ENCODE results near the gene RIMS3.

RIMS3 gene

GRCh38 chr1:40653851-40654537 lies 11.5 kb downstream of the RIMS3 start:
- Histone ChIP-seq H3K27ac (ENCODE audit: low read depth, low read length) (no peak overlapping the region), H3K9ac (ENCODE audit: low read depth in 1 of 2, low read length in 2 of 2) (no peak overlapping the region), H3K36me3 (ENCODE audit: control insufficient read depth in 1 of 2, insufficient read depth in 2 of 2, low read length in 2 of 2) (no peaks in the 10 kb centered on the region), H3K9me3 (ENCODE audit: control insufficient read depth in 1 of 2, low read length in 2 of 2) (no peaks in the 10 kb centered on the region), H3K4me1 (ENCODE audit: control insufficient read depth in 1 of 2, insufficient read depth in 2 of 2, low read length in 2 of 2) (no peaks in the 10 kb centered on the region), H3K27me3 (ENCODE audit: control insufficient read depth in 1 of 2, insufficient read depth in 2 of 2, low read length in 2 of 2) (no peaks in the 10 kb centered on the region), H3K4me3 (ENCODE audit: low read depth in 1 of 2, low read length in 2 of 2) (no peak overlapping the region)

- H3K9ac ChIP-seq (ENCODE audit: low read depth in 1 of 2, low read length in 2 of 2): no peak overlapping the region
- H3K27me3 ChIP-seq (ENCODE audit: control insufficient read depth in 1 of 2, insufficient read depth in 2 of 2, low read length in 2 of 2): no peaks in the 10 kb centered on the region
- no peaks in the 10 kb centered on the region for H3K4me1 ChIP-seq (ENCODE audit: control insufficient read depth in 1 of 2, insufficient read depth in 2 of 2, low read length in 2 of 2)
- H3K27ac ChIP-seq (ENCODE audit: low read depth, low read length): no peak overlapping the region
- no peaks in the 10 kb centered on the region for H3K9me3 ChIP-seq (ENCODE audit: control insufficient read depth in 1 of 2, low read length in 2 of 2)
- no peaks in the 10 kb centered on the region for H3K36me3 ChIP-seq (ENCODE audit: control insufficient read depth in 1 of 2, insufficient read depth in 2 of 2, low read length in 2 of 2)
- H3K4me3 ChIP-seq (ENCODE audit: low read depth in 1 of 2, low read length in 2 of 2): no peak overlapping the region
Measured at GRCh38 chr1:40652979-40653378, 12.5 kb downstream of the RIMS3 start.

GRCh38 chr1:40652468-40652867 lies 13.0 kb downstream of the RIMS3 start:
- no peaks in the 10 kb centered on the region for H3K27me3 ChIP-seq (ENCODE audit: control insufficient read depth in 1 of 2, insufficient read depth in 2 of 2, low read length in 2 of 2)
- no peaks in the 10 kb centered on the region for H3K9me3 ChIP-seq (ENCODE audit: control insufficient read depth in 1 of 2, low read length in 2 of 2)
- no peak overlapping the region for H3K9ac ChIP-seq (ENCODE audit: low read depth in 1 of 2, low read length in 2 of 2)
- no peak overlapping the region for H3K27ac ChIP-seq (ENCODE audit: low read depth, low read length)
- H3K36me3 ChIP-seq (ENCODE audit: control insufficient read depth in 1 of 2, insufficient read depth in 2 of 2, low read length in 2 of 2): no peaks in the 10 kb centered on the region
- no peak overlapping the region for H3K4me3 ChIP-seq (ENCODE audit: low read depth in 1 of 2, low read length in 2 of 2)
- H3K4me1 ChIP-seq (ENCODE audit: control insufficient read depth in 1 of 2, insufficient read depth in 2 of 2, low read length in 2 of 2): no peaks in the 10 kb centered on the region

GRCh38 chr1:40651138-40651857 lies 14.2 kb downstream of the RIMS3 start:
- Histone ChIP-seq H3K36me3 (ENCODE audit: control insufficient read depth in 1 of 2, insufficient read depth in 2 of 2, low read length in 2 of 2) (no peaks in the 10 kb centered on the region), H3K4me1 (ENCODE audit: control insufficient read depth in 1 of 2, insufficient read depth in 2 of 2, low read length in 2 of 2) (no peaks in the 10 kb centered on the region), H3K27ac (ENCODE audit: low read depth, low read length) (no peak overlapping the region), H3K4me3 (ENCODE audit: low read depth in 1 of 2, low read length in 2 of 2) (no peak overlapping the region), H3K27me3 (ENCODE audit: control insufficient read depth in 1 of 2, insufficient read depth in 2 of 2, low read length in 2 of 2) (no peaks in the 10 kb centered on the region), H3K9ac (ENCODE audit: low read depth in 1 of 2, low read length in 2 of 2) (no peak overlapping the region), H3K9me3 (ENCODE audit: control insufficient read depth in 1 of 2, low read length in 2 of 2) (no peaks in the 10 kb centered on the region)

- Histone ChIP-seq H3K4me1 (ENCODE audit: control insufficient read depth in 1 of 2, insufficient read depth in 2 of 2, low read length in 2 of 2) (no peaks in the 10 kb centered on the region), H3K9ac (ENCODE audit: low read depth in 1 of 2, low read length in 2 of 2) (no peak overlapping the region), H3K4me3 (ENCODE audit: low read depth in 1 of 2, low read length in 2 of 2) (no peak overlapping the region), H3K27me3 (ENCODE audit: control insufficient read depth in 1 of 2, insufficient read depth in 2 of 2, low read length in 2 of 2) (no peaks in the 10 kb centered on the region), H3K9me3 (ENCODE audit: control insufficient read depth in 1 of 2, low read length in 2 of 2) (no peaks in the 10 kb centered on the region), H3K27ac (ENCODE audit: low read depth, low read length) (no peak overlapping the region), H3K36me3 (ENCODE audit: control insufficient read depth in 1 of 2, insufficient read depth in 2 of 2, low read length in 2 of 2) (no peaks in the 10 kb centered on the region)
Measured at GRCh38 chr1:40650075-40650474, 15.4 kb downstream of the RIMS3 start.

GRCh38 chr1:40649592-40649930 lies 15.9 kb downstream of the RIMS3 start:
- Histone ChIP-seq H3K36me3 (ENCODE audit: control insufficient read depth in 1 of 2, insufficient read depth in 2 of 2, low read length in 2 of 2) (no peaks in the 10 kb centered on the region), H3K9ac (ENCODE audit: low read depth in 1 of 2, low read length in 2 of 2) (no peak overlapping the region), H3K27me3 (ENCODE audit: control insufficient read depth in 1 of 2, insufficient read depth in 2 of 2, low read length in 2 of 2) (no peaks in the 10 kb centered on the region), H3K9me3 (ENCODE audit: control insufficient read depth in 1 of 2, low read length in 2 of 2) (no peaks in the 10 kb centered on the region), H3K27ac (ENCODE audit: low read depth, low read length) (no peak overlapping the region), H3K4me1 (ENCODE audit: control insufficient read depth in 1 of 2, insufficient read depth in 2 of 2, low read length in 2 of 2) (no peaks in the 10 kb centered on the region), H3K4me3 (ENCODE audit: low read depth in 1 of 2, low read length in 2 of 2) (no peak overlapping the region)

- no peak overlapping the region for H3K4me3 ChIP-seq (ENCODE audit: low read depth in 1 of 2, low read length in 2 of 2)
- H3K9ac ChIP-seq (ENCODE audit: low read depth in 1 of 2, low read length in 2 of 2): no peak overlapping the region
- H3K27me3 ChIP-seq (ENCODE audit: control insufficient read depth in 1 of 2, insufficient read depth in 2 of 2, low read length in 2 of 2): no peaks in the 10 kb centered on the region
- no peak overlapping the region for H3K27ac ChIP-seq (ENCODE audit: low read depth, low read length)
- no peaks in the 10 kb centered on the region for H3K36me3 ChIP-seq (ENCODE audit: control insufficient read depth in 1 of 2, insufficient read depth in 2 of 2, low read length in 2 of 2)
- H3K4me1 ChIP-seq (ENCODE audit: control insufficient read depth in 1 of 2, insufficient read depth in 2 of 2, low read length in 2 of 2): no peaks in the 10 kb centered on the region
- H3K9me3 ChIP-seq (ENCODE audit: control insufficient read depth in 1 of 2, low read length in 2 of 2): no peaks in the 10 kb centered on the region
Measured at GRCh38 chr1:40648928-40649591, 16.4 kb downstream of the RIMS3 start.

- no peak overlapping the region for H3K4me3 ChIP-seq (ENCODE audit: low read depth in 1 of 2, low read length in 2 of 2)
- H3K9ac ChIP-seq (ENCODE audit: low read depth in 1 of 2, low read length in 2 of 2): no peak overlapping the region
- no peaks in the 10 kb centered on the region for H3K27me3 ChIP-seq (ENCODE audit: control insufficient read depth in 1 of 2, insufficient read depth in 2 of 2, low read length in 2 of 2)
- no peaks in the 10 kb centered on the region for H3K4me1 ChIP-seq (ENCODE audit: control insufficient read depth in 1 of 2, insufficient read depth in 2 of 2, low read length in 2 of 2)
- no peak overlapping the region for H3K27ac ChIP-seq (ENCODE audit: low read depth, low read length)
- no peaks in the 10 kb centered on the region for H3K36me3 ChIP-seq (ENCODE audit: control insufficient read depth in 1 of 2, insufficient read depth in 2 of 2, low read length in 2 of 2)
- no peaks in the 10 kb centered on the region for H3K9me3 ChIP-seq (ENCODE audit: control insufficient read depth in 1 of 2, low read length in 2 of 2)
Measured at GRCh38 chr1:40648200-40648599, 17.3 kb downstream of the RIMS3 start.

- no peaks in the 10 kb centered on the region for H3K9me3 ChIP-seq (ENCODE audit: control insufficient read depth in 1 of 2, low read length in 2 of 2)
- H3K27ac ChIP-seq (ENCODE audit: low read depth, low read length): no peak overlapping the region
- no peaks in the 10 kb centered on the region for H3K36me3 ChIP-seq (ENCODE audit: control insufficient read depth in 1 of 2, insufficient read depth in 2 of 2, low read length in 2 of 2)
- H3K9ac ChIP-seq (ENCODE audit: low read depth in 1 of 2, low read length in 2 of 2): no peak overlapping the region
- no peaks in the 10 kb centered on the region for H3K4me1 ChIP-seq (ENCODE audit: control insufficient read depth in 1 of 2, insufficient read depth in 2 of 2, low read length in 2 of 2)
- H3K4me3 ChIP-seq (ENCODE audit: low read depth in 1 of 2, low read length in 2 of 2): no peak overlapping the region
- H3K27me3 ChIP-seq (ENCODE audit: control insufficient read depth in 1 of 2, insufficient read depth in 2 of 2, low read length in 2 of 2): no peaks in the 10 kb centered on the region
Measured at GRCh38 chr1:40646315-40646714, 19.2 kb downstream of the RIMS3 start.

- no peaks in the 10 kb centered on the region for H3K4me1 ChIP-seq (ENCODE audit: control insufficient read depth in 1 of 2, insufficient read depth in 2 of 2, low read length in 2 of 2)
- H3K27ac ChIP-seq (ENCODE audit: low read depth, low read length): no peak overlapping the region
- no peaks in the 10 kb centered on the region for H3K9me3 ChIP-seq (ENCODE audit: control insufficient read depth in 1 of 2, low read length in 2 of 2)
- no peak overlapping the region for H3K9ac ChIP-seq (ENCODE audit: low read depth in 1 of 2, low read length in 2 of 2)
- no peak overlapping the region for H3K4me3 ChIP-seq (ENCODE audit: low read depth in 1 of 2, low read length in 2 of 2)
- H3K27me3 ChIP-seq (ENCODE audit: control insufficient read depth in 1 of 2, insufficient read depth in 2 of 2, low read length in 2 of 2): no peaks in the 10 kb centered on the region
- H3K36me3 ChIP-seq (ENCODE audit: control insufficient read depth in 1 of 2, insufficient read depth in 2 of 2, low read length in 2 of 2): no peaks in the 10 kb centered on the region
Measured at GRCh38 chr1:40645118-40645680, 20.3 kb downstream of the RIMS3 start.

Data from duodenal mucosa (tissue), 2 donors.